NCI-H128 (cell line): ENCODE data around the gene SLC6A6.

Source experiments
- DNase-seq: peaks from one replicate; lab custom pipeline; 2025; ENCODE audit not compliant: unreplicated experiment; lab: John Stamatoyannopoulos, UW

SLC6A6 gene

DNA sequence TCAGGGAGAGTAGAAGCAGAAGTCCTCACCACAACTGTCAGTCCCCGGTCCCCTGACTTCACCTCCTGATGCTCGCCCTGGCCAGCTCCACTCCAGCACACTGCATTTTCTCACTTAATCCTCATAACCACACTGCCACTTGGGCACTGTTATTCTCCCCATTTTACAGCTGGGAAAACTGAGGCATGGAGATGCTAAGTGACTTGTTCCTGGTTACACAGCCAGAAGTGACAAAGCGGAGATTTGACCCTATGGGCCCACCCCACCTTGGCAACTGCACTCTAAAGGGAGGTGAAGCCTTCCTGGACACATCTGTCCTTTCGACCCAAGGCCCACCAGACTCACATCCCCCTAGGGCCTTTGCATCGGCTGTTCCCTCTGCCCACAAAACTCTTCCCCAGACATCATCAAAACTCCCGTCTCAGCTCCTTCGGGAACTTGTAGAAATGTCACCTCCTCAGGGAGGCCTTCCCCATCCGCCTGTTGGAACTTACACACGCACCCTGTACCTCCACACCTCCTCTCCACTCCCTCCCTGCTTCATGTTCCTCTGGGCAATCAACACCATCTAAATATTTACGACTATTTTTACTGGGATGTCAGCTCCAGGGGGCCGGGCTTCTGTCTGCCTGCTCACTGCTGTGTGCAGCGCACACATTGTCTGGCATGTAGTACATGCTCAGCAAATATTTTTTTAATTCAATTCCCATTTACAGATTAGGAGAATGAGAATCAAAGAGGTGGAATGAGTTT lies 134.6 kb downstream of the SLC6A6 start:
- no peak for DNase-seq

DNA sequence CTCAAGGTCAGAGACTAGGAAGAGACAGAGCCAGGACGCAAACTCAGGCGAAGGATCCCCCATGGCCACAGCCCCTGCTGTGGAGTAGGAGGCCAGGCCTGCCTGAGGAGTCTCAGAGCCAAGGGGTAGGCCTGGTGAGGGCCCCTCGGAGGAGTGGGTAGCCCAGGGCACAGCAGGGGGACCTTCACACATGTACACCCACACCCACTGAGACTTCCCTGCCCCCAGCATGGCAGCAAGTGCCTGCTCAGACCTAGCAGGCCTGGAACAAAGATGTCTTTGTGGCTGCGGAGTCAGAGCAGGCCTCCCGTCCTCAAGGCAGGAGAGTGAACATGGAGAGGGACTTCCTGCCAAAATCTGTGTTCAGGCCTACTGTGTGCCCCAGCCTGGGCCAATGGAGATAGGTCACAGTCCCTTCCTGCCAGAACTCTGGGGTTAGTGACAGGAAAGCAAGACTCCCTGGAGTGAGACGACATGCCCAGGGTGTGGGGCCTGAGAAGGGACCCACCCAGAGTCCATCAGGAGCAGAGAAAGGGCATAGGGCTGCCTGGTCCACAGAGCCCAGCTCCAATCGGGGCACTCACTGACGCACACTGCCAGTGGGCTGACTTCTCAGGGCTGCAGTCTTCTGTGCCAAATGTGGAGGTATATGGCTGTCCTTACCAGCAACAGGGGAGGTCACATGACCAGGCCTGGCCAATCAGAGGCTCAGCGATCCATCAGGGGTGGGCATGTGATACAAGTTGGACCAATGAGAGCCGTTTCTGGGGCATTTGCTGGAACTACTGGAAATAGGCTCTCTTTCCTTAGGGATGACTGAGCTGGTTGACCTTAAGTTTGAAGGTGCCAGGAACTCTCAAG lies 135.4 kb downstream of the SLC6A6 start:
- no peak for DNase-seq

DNA sequence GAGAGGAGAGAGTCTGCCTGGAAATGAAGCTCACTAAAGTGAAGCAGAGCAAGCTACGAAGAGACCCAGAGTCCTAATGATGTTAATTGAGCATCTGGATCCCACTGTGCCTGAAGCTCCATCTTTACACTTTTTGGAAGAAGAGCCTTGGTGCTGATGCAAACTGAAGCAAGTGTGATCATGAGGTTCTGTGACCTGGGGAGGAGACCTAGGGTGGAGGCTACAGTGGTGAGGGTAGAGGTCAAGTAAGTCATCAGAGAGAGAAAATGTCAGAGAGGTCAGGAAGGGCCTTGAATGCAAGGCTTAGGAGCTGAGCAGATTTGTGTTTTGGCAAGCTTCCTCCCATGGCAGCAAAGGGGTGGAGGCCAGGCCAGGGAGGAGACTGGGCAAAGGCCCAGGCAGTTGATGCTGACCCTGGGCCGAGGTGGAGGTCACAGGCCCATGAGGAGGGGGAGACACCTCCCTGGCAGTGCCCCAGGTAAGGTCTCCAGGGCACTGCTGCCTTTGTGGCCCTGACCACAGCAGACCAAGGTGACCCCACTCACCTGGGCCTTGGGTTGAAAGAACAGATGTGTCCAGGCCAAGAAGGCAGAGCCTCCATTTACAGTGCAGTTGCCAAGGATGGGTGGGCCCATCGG lies 136.2 kb downstream of the SLC6A6 start:
- no peak for DNase-seq
